ENCODE data around the gene DST.
"Not testable (repeated sequence)": the region's sequence is repeated elsewhere in the genome, so short reads cannot be mapped to it uniquely, and the experiment has no call there.

The DST gene

DNA sequence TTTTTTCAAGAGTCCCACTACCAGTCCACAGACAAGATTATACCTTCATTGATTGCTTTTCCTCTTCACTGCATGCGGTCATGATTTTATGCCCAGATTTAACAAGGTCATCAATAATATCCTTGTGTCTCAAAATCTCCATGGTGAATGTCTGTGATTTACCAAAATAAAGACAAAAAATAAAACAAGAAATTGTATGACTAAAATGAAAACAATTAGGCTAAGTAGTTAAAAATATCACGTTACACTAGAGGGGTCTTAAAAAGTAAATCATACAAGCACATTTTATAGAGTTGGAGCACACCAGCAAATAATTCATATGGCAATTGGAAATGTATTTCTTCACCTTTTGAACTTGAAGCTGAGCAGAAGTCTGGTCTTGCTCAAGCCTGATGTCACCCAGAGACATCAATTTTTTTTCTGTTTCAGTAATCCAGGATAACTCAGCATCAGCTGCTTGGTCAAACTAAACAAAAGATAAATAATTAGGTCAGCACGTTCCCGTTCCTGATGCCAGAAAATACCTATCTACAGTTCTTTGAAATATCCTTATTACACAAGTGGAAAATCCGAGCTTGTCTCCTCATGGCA lies 125.4 kb downstream of the DST start:
- DNase-seq (ENCODE audit: low read depth, low spot score), result no peak

DNA sequence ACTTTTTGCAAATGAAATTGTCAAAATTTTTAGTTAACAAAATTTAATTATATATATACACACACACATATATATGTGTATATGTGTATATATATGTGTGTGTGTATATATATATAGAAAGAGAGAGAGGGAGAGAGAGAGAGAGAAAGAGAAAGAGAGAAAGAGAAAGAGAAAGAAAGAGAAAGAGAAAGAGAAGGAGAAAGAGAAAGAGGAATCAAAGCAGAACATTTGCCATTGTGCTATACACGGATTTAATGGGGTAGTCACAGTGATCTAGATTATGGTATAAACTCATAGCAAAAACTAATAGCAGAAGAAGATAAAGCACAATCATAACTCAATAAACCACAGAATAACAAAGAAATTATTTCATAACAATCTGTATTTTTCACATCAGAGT lies 126.7 kb downstream of the DST start:
- no peak for DNase-seq (ENCODE audit: low read depth, low spot score)

DNA sequence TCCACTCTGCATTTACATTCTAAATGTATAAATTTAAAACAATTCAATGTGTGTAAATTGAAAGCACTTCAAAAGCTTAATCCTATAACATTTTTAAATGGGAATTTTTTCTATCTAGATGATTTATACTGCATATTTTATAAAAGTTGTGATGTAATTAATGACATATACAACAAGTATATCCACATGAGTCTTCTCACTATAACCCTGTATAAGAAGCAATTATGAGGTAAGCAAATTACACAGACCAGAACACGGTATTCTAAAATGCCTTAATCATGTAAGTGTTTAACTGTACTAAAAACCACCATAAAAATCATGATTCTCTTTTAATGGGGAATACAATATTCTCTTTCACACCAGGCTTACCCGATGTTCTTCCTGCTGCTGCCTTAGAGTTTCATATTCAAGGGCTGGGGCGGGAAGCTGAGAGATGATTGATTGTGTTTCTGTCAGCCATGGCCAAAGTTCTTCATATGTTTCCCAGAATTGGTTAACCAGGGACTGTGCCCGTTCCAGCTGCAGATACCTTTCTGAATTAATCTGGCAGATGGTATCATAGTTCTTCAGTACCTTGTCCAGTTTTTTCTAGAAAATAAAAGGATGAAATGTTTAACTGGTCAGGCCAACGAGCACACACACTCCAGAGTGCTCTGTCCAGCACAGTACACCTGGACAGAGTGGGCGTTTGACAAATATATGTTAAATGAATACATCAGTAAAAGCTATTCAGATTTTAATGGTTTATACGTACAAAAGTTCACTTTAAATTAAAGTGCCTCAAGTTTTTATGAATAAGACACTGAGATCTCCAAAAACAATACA lies 127.4 kb downstream of the DST start:
- no peak for DNase-seq (ENCODE audit: low read depth, low spot score)

DNA sequence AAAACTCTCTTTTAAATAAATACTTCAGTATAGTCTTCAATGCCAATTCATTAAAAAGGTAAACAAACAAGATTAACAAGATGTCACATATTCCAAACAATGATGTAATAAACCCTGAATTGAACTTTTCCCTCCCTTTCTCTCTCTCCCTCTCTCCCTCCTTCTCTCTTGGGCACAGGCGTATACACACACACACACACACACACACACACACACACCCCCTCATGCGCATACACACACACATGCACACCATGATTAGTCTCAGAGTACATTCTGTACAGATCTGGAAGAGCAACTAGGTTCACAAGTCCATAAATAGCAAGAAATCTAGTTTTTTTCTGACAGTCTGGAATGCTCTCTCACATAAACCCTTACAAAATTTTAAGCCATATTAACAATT lies 128.3 kb downstream of the DST start:
- no peak for DNase-seq (ENCODE audit: low read depth, low spot score)

DNA sequence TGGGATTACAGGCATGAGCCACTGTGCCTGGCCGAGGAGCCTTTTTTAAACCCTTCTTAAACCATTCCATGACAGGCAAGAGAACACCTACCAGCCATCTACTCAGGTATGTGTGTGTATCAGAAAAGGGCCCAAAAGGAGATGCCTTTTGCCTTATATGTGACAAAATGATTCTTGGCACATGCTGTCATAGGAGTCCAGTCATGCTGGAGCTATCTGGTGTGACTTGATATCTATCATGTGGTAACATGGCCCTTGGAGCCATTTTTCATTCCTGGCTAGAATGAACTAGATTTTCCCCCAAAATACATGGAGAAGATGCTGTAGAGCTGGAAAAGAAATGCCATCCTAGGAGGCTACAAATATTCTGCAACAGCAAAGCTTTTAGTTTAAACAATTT lies 129.1 kb downstream of the DST start:
- no peak for DNase-seq (ENCODE audit: low read depth, low spot score)

DNA sequence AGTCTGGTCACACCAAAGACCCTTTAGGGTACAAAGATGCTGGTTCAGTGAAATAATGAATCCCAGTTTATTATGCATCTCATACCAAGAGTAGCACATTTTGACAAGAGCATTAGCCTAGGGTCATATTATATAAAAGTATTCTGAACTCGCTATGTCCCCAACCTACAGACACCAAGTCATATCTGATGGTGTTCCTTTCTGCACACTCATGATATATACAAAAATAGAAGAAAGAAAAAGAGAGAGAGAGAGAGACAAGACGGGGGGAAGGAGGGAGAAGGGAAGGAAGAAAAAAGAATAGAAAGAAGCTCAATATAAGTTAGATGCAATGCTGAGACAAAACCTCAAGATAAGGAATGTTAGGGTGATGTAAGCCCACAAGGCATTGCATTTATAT lies 131.1 kb downstream of the DST start:
- no peak for DNase-seq (ENCODE audit: low read depth, low spot score)

DNA sequence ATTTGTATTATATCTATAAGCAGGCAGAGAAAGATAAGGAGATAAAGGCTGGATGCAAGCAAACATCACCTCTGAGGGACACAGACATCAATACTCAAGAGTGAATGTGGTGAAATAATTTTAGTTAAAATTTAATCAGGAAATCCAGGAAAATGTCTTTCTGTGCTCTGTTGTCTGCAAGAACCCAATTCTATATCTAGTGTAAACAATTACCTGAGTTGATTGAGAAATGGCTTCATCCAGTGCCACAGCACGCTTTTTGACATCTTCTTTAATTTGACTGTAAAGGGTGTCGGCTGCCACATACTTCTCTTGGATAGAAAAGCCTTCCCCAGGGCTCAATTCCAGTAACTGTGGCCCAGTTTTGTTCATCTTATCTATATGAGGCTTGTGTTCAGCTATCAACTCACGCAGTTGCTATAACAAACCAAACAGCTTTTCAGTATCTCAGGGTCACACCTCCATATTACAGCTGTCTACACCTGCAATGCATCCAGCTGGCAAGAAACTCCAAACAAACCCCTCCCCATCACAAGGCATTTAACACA lies 131.6 kb downstream of the DST start:
- DNase-seq (ENCODE audit: low read depth, low spot score), result no peak

DNA sequence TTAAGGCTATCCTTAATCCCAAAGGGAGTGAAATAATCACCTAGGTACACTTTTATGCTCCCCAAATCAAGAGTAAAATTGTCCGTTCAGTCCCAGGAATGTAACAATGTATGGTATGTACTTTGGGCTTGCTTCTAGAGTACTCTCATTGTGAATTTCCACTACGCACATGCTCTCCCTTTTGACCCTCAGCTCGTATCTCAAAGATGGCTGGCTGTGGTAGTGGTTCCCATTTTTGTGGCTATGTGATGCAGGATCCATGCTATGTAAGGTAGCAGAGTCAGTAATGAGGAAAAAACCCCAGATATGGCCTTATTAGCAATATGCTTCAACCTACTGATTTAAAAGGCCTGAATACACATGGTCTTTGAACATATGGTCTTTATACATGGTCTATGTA lies 133.7 kb downstream of the DST start:
- no peak for DNase-seq (ENCODE audit: low read depth, low spot score)

DNA sequence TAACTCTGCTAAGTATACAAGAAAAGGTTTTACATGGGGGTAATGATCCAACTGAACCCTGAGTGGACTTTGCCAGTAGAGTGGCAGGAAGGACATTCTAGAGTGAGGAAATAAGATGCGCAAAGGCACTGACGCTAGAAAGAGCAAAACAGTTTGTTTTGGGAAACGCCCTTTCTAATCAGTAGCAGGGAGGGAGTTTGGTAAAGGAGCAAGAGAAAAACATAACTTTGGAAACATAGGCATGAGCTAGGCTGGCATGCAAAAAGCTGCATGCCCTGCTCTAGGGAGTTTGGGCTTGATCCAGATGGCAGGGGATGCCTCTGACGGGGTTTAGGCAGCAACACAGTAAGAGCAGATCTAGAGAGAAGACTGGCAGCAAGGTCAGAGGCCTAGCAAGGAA lies 135.2 kb downstream of the DST start:
- no peak for DNase-seq (ENCODE audit: low read depth, low spot score)

DNA sequence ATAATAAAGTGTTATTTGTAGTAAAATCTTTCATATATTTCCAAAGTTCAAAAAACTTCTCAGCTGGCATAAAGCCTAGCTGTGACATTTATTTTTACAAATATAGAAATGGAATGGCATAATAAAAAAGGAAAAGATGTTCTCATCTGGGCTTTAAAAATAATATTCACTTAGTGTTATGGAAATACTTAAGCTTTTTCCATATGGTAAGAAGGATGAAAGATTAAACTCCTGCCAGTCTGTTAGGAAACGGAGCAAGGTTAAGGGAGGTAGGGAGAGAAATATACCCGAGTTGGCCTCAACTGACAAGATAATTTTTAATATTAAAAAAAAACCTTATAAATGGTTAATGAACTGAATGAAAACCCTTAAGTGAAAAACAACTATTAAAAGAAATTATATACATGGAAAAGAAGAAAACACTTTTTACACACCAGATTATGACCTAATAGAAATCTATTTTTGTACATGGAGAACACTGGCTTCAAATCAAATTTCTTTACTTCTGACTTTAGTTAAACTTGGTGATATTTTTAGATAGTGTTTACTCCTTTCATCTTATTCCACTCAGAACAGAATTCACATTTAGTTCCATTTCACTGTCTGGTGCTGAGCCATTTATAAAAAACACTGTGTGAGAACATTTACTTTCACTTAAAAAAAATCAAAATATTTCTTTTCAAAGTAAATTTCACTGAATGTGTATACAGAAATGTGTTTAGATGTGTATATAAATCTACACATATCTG lies 137.0 kb downstream of the DST start:
- no peak for DNase-seq (ENCODE audit: low read depth, low spot score)

DNA sequence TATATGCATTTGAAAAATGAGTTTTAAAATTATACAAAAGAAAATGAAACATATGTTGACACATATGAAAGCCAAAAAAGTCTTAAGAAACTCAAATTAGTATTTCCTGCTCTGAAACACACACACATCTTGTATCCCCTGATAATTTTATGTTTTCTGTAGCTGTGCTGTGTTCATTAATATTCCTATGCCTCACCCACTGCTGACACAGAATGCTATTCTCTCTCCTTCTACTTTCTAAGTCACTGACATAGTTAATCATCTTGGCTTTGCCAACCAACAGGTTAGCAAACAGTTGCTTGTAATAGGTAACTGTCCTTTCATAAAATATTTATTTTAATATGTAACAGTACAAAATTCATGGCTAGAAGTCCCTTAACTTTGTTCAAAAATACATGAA lies 140.7 kb downstream of the DST start:
- DNase-seq (ENCODE audit: low read depth, low spot score), result no peak

DNA sequence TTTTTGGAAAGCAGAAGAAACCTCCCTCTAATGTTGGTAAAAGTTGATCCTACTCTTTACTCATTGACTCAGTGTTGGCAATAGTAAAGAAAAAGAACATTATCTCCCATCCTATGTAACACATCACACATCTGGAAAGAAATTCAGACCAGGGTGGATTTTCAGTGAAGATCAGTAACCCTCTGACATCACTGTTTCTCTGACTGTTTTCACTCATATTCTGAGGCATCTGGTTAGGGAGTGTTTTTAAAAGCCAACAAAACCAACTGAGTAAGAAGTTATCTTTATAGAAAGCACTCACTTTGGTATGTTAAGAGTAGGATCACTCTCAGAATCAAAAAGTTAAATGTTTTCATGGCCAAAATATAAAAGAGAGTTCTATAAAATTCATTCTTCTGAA lies 143.6 kb downstream of the DST start:
- DNase-seq (ENCODE audit: low read depth, low spot score), result no peak

DNA sequence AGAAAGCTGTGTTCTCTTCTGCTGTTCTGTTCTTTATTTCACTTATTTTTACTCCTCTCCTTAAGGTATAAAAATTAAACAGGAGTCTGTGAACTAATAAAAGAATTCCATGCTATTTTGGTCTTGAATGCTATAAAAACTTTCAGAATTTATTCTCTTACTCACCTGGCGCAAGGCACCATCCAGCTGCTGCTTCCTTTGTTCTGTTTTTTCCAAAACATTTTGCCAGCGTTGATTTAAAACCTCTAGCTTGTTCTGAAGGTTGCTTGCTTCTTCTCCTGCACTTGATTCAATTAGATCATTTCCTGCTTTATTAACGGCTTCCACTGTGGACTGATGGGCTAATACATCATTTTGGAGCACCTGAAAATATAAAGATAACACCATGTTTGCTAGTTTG lies 145.0 kb downstream of the DST start:
- no peak for DNase-seq (ENCODE audit: low read depth, low spot score)

DNA sequence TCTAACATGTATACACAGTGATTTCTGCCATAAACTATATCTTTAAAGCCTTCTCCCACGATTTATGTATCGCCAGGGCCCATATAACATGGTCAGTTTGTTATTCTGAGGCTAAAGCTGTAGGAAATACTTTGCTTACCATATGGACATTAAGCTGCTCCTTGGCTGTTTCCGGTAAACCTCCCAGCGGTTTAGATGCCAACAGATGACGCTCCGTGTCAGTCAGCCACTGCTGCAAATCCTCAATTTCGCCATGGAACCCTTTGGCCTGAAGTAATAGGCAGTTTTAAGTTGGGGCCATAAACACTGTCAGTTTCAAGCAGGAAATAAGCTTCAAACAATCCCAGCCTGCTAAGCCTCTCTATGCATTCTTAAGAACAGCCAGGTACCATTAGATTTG lies 145.4 kb downstream of the DST start:
- no peak for DNase-seq (ENCODE audit: low read depth, low spot score)

DNA sequence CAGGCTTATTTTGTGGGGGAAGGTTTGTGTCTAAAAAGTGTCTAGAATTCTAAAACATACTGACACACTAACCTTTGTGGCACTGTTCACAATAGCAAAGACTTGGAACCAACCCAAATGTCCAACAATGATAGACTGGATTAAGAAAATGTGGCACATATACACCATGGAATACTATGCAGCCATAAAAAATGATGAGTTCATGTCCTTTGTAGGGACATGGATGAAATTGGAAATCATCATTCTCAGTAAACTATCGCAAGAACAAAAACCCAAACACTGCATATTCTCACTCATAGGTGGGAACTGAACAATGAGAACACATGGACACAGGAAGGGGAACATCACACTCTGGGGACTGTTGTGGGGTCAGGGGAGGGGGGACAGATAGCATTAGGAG lies 146.0 kb downstream of the DST start:
- not testable (repeated sequence) for DNase-seq (ENCODE audit: low read depth, low spot score)

DNA sequence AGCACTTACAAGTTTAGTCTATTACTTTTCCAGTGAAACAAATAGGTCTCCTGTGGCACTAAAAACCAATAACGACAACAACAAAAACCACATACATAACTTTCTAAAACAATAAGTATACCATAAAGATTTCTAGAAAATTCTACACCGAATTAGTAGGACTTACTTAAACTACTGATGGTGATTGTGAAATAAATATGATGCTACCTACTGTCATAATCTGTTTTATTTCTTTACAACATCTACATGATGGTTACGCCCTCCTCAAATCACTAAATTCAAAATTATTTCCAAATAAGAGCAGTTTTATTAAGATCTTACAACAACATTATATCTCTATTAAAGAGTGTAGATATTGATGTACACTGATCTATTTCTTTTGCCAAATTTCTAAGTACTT lies 147.0 kb downstream of the DST start:
- DNase-seq (ENCODE audit: low read depth, low spot score), result no peak

DNA sequence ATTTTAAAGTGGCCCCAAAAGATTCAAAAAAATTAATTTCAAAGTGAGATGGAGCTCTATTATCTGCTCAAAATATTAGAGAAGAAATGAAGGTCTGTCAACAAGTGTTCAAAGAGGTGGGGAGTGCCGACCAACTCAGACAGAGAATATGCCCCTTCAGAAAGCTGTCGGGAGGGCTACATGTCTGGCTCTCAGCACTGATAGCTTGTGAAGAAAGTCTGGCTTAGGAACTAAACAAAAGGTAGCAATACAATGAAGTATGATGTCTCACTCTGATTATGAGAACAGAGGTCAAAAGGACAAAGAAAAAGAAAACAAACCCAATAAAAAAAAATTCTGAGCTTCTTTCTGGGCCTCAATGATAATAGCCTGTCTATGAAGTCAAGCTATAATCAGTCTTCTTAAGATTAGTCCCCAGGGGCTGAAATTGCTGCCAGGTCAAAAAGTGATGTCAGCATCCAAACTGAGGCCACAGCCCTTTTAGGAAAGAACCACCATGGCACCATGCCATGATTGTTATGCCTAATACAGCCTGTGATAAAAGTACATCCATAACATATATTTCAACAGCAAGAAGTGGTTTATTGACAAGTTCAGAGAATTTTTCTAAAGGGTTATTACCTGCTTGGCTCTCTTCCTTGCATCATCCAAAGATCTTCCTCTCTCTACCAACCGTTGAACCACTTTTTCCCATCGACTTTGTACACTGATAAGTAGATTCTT lies 150.9 kb downstream of the DST start:
- peak; percentile 17 for DNase-seq (ENCODE audit: low read depth, low spot score)

DNA sequence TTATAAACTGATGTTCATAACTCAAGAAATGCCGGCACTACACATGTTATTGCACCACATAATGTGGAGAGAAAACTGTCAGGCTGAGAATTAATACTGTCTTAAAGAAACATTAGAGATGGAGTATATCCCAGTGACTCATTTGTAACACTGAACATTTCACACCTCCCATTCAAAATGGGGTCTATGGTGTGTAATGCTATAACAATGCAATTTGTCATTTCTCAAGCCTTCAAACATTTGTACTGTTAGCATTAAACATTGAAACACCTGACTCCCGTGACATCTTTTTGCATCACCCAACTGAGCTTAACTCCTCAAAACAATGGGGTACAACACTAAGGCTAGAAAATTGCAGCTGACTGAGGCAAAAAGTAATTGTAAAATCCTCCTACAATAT lies 151.7 kb downstream of the DST start:
- DNase-seq (ENCODE audit: low read depth, low spot score), result no peak

DNA sequence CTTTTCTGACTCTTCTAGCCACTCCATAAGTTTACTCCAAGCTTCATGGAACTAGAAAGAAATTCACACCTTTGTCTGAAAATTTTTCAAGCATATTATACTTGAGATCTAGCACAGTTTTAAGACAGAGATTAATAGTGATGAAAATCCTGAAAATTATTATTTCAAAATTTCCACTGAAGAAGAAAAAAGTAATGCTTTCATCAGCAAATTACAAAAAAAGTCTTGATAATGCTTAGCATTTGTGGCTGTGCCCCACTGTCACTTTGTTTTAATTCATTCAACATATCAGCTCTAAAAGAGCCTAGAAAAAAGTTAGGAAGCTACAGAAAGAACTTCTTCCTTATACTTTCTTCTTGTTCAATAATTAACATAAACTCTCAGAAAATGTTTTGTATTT lies 153.1 kb downstream of the DST start:
- no peak for DNase-seq (ENCODE audit: low read depth, low spot score)

DNA sequence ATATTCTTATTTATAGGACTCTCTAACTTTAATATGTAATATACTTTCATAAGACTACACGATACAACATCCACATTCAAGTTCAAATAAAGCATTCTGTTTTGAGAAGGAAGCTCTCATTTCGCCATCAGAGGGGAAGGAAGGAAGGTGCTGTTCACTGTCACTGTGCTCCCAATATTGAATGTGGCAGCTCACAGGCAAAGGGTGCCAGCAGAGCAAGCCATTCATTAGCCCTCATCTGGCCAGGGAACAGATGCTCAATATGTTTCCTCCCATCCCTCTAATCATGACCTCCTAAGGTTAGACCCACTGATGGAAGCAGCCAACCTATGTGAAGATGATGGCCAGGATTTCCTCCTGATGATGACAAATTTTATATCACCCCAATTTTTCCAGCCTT lies 154.4 kb downstream of the DST start:
- DNase-seq (ENCODE audit: low read depth, low spot score), result no peak

DNA sequence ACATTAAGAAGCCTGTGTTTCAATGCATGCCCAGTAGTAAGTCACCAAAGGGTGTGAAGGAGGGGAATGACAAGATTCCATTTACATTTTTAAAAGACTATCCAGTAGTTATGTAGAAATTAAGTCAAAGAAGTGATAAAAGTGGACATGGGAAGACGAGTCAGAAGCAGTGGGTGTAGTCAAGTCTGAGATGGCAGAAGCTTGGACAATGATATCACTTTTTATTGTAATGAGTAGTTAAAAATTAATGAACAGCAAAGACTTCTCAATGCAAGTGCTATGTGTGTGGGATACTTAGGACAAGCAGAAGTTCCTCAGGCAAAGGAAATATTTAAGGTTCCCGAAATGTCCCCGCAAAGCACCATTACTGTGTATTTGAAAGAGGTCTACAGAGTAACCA lies 156.0 kb downstream of the DST start:
- DNase-seq (ENCODE audit: low read depth, low spot score), result no peak

DNA sequence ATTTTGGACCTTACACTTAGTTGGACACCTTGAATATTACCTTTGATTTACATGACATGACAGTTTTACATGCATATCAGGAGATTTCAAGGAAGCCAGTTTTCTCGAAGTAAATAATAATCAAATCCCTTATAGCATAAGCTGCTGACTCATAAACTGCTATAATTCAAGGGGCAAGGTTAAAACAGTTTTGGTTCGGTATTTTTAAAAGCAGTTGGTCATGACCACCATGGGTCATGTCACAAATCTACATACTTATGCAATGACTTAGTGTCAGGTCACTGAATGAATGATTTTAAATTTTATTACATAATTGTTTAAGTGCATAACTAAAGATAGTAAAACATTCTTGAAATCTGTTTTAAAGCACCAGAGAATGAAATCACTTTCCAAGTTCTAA lies 158.0 kb downstream of the DST start:
- no peak for DNase-seq (ENCODE audit: low read depth, low spot score)
